ENCODE results near the gene MINDY2.
A peak's percentile ranks its signal among the peaks of the same experiment; 100 is the strongest.

MINDY2 gene, protein sequence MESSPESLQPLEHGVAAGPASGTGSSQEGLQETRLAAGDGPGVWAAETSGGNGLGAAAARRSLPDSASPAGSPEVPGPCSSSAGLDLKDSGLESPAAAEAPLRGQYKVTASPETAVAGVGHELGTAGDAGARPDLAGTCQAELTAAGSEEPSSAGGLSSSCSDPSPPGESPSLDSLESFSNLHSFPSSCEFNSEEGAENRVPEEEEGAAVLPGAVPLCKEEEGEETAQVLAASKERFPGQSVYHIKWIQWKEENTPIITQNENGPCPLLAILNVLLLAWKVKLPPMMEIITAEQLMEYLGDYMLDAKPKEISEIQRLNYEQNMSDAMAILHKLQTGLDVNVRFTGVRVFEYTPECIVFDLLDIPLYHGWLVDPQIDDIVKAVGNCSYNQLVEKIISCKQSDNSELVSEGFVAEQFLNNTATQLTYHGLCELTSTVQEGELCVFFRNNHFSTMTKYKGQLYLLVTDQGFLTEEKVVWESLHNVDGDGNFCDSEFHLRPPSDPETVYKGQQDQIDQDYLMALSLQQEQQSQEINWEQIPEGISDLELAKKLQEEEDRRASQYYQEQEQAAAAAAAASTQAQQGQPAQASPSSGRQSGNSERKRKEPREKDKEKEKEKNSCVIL
- 30.3 to 52.4 (median 37.0) reads per million in 4 donors for total RNA-seq

DNA sequence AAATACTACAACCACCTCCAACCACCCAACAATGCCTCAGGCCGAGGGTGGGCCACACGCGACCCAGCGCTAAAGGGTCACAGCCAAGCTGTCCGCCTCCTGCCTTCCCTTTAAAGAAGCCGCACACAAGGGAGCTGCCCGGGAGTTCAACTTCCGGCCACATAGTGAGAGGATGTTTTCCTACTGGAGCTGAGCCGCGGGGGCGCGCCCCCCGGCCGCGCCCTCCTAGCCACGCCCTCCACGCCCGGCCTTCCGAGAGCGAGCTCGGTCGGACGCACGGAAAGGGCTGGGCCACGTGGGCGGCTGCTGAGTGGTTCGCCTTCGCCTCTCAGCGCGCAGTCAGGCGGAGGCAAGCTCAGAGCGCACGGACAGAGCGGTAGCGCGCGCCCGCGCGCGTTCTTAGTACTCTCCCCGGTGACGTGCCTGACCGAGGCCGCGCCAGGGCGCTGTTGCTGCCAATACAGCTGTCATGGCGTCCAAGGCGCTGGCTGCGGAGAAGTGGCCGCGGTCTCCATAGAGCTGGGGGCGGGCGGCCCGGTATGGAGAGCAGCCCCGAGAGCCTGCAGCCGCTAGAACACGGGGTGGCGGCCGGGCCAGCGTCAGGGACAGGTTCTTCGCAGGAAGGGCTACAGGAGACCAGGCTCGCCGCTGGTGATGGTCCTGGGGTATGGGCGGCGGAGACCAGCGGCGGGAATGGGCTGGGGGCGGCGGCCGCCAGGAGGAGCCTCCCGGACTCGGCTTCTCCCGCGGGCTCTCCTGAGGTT is at the start of gene MINDY2:
TSS of gene MINDY2 (plus strand) at position 446 of the 764 bp plus-strand sequence. CDS start at position 540, 94 bp downstream.
- DNase-seq: peak; percentile 80 to 98 (median 88)

DNA sequence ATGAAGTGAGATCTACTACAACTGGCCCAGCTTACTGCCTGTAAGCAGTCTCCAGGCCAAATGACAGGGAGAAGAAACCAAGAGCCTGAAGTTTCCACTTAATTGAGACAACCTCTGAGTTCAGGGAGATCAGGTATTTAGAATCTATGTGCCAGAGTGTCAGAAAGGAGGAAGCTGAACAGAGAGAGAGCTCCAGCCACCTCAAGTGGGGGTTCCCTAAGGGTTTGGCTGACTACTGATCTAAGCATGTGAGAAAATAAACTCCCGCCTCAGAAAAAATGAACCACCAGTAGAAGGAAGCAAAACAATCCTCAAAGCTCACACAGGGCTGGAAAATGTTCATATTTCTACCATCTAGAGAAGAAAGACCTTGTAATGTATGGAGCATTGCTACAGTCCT is 46.6 kb upstream of the MINDY2 start:
- no peak for DNase-seq

DNA sequence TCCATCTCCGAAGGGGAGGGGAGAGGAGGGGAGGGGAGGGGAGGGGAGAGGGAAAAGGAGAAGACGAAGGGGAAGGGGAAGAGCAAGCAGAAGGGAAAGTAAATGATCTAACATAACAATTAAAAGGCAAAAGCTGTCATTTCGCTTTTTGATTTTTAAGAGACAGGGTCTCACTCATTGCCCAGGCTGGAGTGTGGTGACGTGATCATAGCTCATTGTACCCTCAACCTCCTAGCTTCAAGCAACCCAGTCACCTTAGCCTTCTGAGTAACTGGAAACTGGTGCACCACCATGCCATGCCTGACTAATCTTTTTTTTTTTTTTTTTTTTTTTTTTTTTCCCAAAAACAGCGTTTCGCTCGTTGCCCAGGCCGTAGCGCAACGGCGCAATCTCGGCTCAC is 44.2 kb upstream of the MINDY2 start:
- no peak for DNase-seq

DNA sequence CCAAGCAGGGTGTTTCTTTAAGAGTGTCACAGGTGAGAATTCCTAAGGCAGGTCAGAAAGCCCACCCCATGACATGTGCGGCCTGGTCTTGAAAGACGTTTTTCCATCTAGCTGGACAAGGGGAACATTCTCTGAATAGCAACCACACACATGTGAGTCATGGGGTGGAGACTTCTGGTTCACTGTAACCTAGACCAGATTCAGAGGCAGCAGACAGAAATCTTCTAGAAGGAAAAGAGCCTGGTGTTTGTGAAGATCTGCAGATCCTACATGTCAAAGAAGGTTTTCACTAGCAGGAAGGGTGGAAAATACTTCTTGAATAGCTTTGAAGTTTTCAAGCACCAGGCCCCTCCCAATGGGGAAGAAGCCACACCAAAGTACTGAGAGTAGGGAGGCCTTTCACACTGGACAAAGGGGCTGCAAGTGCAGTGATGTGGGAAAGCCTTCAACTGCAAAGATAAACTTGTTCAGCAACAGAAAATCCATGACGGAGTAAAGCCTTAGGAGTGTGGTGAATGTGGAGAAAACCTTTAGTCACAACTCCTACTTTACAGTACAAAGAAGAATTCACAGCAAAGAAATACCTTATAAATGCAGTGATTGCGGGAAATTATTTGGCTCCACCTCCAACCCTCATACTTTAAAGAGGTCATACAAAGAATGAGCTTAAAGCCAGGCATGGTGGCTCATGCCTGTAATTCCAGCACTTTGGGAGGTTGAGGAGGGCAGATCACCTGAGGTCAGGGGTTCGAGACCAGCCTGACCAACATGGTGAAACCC is 39.2 kb upstream of the MINDY2 start:
- no peak for DNase-seq

DNA sequence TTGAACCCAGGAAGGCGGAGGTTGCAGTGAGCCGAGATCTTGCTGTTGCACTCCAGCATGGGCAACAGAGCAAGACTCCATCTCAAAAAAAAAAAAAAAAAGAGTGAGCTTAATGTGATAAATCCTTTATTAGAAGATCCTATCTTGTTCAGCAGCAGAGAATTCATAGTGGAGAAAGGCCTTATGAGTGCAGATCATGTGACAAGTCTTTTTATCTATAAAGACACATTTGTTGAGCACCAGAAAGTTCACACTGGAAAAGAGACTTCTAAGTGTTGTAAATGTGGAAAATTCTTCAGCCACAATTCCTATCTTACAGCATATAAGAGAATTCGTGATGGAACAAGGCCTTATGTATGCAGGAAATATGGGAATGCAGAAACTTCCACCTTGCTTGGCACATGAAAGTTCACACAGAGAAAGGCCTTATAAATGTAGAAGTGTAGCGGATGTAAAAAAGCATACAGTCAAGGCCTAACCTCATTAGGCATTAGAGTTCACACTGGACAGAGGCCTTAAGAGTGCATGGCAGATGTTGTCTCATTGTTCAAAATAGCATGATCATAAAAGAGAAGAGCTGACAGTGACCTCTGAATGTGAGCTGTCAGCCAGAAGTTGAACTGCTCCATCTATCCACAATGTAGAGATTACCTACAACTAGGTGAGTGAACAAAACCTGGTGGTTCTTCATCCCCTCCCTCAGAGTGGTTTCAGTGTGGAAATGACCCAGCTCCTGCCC is 38.3 kb upstream of the MINDY2 start:
- DNase-seq: no peak

DNA sequence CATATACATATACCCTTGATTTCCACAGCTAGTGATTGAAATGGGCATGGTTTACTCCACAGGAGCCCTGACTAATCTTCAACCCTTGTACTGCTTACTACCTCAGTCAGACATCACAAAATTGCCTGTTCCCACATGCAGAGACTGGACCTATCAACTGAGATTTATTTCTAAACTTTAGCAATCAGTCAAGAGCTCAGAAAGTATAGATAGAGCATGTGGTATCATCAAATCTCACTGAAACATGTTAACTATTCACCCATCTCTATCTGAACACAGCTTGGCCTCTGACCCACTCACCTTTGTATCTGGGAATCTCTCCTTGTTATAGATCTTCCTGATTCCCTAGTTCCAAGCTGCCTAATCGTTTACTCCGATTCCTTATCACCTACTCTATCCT is 36.2 kb upstream of the MINDY2 start:
- DNase-seq: no peak

DNA sequence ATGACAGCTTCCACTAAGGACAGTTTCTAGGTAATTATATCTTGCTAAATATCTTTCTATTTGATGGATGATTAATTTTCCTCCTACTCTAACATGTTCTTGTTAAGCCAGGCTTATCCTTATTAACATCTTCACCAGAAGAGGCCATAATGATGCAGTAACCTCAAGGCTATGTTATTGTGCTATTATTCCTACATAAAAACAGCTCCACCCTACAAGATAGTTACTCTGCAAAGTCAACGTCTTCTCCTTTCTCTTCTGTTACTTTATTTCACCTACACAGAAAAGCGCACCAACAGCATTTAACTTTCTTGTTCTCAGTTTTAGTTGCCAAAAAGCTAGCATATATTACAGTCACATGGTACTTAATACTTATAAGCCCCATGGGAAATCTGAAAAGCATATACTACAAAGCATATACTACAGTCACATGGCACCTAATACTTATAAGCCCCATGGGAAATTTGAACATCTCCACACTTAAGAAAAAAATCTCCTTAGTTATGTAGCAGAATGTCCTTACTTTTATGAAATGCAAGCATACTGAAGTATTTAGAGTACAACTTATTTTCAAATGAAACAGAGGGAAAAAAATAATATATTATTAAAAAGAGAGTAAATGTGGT is 35.0 kb upstream of the MINDY2 start:
- DNase-seq: no peak

DNA sequence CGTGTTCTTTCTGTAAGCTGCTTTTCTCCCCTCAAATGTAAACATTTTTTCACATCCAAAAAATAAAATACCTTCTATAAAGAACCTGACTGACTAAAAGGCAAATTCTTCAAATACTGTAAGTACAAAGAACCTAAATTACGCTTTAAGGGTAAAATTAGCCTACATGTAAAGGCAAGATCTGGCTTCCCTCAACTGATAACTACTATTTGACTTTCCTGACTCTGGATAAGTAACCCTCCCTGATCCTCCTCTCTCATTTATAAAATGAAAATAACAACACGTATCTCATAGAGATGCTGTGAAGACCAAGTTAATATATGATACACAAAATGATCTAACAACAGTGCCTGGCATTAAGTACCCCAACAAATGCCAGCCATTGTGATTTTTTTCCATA is 33.8 kb upstream of the MINDY2 start:
- DNase-seq: no peak

DNA sequence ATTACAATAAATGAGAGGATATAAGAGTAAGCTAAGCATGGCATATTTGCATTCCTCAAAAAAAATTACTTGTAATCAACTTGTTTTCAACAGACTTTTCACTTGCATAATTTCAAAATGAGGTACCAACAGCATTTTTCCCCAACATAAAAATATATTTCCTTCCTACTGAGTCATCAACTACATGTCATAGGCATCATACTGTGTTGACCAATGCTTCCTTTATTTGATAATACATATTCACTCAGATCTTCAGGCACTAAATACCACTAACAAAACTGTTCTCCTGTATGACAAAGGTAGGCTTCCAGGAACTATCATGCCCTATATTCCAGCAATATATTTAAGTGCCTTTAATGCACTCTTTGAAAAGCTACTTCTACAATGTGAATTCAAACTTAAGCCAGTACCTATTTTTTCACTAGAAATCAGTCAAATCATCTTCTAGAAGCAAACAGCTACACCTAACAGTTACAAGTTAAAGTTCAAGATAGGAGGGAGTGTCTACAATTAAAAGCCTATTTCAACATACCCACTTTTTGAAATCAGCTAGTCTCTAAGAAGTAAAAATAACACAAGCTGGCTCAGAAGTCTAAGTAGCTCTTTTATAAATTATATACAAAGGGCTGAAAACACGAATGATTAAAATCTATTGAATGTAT is 32.9 kb upstream of the MINDY2 start:
- no peak for DNase-seq

DNA sequence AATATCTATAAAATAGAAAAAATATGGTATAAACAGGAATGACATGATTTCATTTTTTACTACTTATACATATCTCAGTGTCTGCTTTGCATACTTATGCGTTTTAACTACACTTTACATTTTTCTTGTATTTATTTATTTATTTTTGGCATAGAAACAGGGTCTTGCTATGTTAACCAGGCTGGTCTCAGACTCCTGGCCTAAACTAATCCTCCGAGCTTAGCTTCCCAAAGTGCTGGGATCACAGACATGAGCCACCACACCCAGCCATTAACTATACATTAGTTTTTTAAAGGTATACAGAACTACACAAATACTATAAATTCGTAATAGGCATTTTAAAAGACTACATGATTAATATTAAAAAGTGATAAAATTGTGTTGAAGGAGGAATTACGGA is 30.7 kb upstream of the MINDY2 start:
- no peak for DNase-seq

DNA sequence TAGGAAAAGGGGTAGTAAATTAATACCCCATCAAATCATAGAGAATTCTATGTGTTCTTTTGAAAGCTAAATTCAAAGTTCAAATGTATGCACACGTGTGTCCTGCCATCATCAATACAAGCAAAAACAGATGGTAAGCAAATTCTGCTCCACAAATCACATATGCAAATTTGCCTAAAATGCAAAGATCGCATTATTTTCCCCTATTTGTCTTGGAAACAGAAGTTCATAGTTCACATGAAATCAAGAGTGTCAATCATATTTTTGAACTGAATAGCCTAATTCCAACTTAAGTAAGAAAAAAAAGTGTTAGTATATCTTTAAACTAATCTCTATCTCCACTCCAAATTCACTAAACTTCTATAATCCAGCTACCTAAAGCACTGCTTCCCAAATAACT is 30.1 kb upstream of the MINDY2 start:
- no peak for DNase-seq

DNA sequence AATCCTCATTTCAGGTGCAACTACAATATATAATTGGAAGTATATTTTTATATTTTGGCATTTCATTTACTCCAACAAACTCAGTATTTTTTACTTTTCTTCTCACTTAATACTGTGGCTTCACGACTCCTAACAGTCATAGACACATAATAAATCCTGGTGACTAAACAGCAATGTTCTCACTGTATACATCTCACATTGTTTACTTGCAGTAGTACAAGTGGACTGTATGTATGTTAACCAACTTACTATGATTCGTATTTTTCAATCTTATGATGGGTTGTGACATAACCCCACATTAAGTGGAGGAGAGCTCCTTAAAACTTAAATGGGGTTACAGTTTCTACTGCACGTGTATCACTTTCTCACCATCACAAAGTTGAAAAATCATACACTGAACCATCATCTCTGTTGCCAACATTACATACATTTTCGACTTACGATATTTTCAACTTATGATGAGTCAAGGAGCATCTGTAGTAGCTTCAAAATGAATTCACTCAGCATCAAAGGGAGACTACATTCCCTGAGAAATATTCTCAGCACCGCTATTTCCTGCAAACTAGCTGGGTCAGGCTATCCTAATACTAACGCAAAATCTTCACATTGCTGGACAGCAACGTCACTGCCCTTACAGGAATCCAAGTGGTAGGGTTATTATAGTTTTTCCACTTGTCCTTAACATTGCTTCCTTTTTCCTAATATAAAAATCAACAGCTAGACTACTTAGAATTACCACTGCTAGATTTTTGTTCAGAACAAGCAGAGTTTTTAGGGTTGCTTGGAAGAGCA is 28.9 kb upstream of the MINDY2 start:
- DNase-seq: no peak

DNA sequence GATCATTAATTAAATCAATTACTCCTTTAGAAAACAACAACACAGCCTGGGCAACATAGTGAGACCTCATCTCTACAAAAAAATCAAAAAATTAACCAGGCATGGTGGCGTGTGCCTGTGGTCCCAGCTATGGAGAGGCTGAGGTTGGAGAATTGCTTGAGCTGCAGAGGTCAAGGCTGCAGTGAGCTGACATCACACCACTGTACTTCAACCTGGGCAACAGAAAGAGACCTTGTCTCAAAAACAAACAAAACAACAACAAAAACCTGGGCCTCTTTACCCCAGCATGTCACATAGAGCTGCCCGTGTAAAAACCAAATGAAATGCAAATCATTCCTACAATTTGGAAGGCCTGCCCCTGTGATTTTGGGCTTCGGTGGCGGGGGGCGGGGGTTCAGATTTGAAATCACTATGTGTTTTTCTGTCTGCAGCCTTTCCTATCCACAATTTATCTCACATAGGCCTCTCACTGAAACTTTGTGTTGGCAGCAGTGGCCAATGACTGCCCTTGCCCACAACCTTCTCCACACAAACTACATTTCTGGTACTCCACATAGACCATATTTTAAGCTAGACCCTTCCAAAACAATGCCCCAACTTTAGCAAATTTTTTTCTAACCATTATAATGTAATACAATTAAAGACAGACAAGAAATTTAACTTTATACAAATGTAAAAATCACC is 28.1 kb upstream of the MINDY2 start:
- DNase-seq: no peak

DNA sequence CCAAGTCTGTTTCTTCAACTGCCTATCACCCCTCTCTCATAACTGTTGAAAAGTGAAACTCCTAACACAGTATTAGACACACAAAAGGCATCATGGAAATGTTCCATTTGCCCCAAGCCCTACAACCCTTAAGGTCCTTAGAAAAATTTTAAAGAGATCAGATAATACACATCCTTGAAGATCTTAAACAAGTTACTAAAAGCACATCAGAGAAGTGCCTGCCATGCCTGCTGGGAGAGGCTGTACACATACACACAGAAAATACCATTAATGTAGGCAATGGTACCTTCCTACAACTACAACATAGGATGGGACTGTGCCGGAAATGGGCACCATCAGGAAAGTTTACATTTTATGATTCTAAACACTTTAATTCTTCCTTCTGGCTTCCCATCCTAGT is 24.9 kb upstream of the MINDY2 start:
- DNase-seq: no peak

DNA sequence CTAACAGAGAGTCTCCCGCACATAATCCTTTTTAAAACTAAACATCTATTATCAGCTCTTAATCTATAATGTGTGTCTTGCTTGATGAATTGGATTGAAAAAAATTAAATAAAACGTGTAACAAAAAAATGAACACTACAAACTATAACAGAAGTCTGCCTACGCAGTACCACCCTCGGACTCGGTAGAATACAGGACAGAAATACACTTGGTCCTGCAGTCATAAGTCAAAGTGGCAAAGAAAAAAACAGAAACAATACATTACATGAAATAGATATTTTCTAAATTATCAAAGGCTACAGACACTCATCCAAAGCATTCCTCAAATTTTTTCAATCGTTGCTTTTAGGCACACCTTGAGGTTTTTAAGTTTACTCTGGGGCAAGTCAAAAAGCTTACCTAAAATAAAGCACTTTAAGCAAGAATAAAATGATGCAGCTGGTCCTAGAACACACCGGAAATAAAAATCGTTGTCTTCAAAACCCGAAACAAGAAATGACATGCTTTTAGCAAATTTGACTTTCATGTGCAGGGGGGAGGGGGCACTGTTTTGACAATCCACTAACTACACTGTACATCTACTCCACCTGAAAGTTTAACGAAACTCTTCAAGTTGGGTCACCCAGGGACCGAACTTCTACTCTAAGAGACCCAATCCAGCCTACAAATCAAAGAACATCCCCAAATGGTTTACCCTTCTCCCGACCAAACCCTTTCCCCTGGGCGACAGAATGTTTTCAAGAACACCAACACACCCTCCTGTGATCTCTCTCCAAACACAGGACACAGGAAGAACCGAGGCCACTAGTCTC is 22.9 kb upstream of the MINDY2 start:
- peak in 2 of 5 donors; percentile 32 to 64 for DNase-seq

DNA sequence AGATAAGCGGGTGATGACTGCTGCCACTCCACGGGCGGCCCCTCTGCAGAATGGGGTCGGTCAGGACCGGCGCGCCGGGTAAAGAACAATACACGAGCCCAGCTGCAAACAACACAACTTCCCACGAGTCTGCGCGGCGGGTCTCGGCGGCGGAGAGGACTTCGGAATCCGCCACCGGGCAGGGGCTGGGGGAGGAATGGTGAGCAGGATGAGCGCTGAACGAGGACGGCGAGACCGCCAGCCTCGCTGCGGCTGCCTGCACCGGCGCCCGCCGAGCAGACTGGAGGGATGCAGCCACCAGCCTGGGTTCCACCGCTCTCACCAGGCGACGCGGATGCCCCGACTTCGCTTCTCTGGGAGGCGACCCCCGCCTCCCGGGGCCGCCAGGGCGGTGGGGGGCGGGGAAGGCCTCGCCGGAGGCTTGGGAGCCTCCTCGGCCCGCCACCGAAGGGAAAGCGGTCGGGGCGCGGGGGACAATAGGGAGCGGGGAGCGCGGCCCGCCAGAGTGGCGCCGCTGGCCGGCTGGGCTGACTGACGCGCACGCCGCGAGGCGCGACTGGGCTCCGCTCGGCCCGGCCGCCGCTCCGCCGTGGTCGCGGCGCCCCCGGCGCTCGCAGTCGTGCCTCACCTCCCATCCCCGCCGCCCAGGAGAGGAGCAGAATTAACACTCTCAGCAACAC is 22.1 kb upstream of the MINDY2 start:
- DNase-seq: peak; percentile 14 to 44 (median 22)

DNA sequence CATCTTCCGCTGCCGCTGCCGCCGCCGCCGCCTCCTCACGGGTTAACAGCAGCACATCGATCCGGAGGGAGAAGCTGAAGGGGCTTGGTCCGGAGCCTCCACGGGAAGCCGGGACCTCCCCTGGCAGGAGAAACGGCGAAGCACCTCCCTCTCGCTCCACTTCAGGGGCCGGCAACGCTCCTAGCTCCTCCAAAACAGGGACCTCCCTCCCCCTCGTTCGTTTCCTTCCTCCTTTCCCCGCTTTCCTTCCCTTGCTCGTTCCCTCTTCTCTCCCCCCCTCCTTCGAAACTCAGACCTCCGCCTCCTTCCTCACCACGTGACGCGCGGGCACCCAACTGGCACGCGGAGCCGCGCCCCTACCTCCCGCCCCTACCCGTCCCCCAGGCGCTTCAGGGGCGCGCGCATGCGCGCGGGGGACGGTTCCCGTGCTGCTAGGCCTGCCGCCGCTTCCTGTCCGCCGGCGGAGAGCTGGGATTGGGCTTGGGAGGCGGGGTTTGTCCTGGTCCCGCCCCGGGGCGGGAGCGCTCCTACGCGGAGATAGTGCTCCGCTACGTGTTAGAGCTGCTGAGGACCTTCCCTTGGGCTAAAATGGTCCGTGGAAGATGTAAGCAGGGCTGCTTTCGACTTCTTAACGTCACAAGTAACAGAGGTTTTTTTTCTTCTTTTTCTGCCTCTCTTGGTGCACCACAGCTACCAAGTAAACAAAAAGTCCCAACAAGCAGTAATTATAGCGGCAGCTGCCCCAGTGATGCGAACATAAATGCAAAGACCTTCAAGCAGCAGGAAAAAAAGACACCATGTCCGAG is 21.4 kb upstream of the MINDY2 start, which contains the start of gene ADAM10:
TSS of gene ADAM10 (minus strand) at position 176 of the 806 bp plus-strand sequence. CDS start at position 3, 173 bp downstream.
- peak; percentile 95 to 99 (median 98) for DNase-seq
